HG03520 (cell line): ENCODE measurements around the gene ALPG.
"Not testable (repeated sequence)": the region's sequence is repeated elsewhere in the genome, so short reads cannot be mapped to it uniquely, and the experiment has no call there.

ENCODE experiments used
- ATAC-seq: cut with Tn5 transposase; IDR thresholded peaks from one replicate; pipeline ENCODE4 v1.9.1; 2021; ENCODE audit warnings: mild to moderate bottlenecking, moderate library complexity; ENCODE audit not compliant: unreplicated experiment

The ALPG gene

DNA sequence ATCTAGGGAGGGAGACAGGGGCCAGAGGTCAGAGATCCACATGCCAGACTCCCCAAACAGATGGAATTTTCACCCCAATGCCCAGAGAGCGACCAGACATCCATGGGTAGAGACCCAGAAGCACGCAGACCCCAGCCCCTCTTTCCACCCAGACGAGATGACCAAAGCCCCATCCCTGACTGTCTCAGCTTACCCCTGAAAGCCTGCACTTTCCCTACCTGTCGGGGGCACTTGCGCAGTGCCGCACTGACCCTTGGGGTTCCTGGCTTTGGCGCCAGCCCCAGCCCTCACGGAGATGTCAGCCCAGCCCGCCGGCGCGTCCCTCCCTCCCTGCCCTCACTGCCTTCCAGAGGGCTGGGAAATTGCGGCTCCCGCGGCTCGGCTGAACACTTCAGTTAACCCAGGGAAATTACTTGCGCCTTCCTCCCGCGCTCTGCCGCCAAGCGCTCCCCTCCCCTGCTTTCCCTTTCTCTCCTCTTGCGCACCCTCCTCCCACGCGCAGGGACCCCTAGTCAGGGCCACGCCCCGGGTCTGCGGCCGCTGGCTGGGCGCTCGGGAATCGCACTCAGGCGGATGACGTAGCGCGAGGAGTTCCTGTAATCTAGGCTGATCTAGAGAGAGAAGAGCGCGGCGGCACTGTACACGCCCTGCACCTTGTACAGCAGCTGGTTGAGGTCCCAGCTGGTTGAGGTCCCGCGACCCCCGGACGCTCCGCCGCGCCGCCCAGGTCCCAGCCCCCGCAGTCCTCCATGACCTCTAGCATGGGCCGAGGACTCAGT is 12.0 kb downstream of the ALPG start:
- ATAC-seq = no peak

DNA sequence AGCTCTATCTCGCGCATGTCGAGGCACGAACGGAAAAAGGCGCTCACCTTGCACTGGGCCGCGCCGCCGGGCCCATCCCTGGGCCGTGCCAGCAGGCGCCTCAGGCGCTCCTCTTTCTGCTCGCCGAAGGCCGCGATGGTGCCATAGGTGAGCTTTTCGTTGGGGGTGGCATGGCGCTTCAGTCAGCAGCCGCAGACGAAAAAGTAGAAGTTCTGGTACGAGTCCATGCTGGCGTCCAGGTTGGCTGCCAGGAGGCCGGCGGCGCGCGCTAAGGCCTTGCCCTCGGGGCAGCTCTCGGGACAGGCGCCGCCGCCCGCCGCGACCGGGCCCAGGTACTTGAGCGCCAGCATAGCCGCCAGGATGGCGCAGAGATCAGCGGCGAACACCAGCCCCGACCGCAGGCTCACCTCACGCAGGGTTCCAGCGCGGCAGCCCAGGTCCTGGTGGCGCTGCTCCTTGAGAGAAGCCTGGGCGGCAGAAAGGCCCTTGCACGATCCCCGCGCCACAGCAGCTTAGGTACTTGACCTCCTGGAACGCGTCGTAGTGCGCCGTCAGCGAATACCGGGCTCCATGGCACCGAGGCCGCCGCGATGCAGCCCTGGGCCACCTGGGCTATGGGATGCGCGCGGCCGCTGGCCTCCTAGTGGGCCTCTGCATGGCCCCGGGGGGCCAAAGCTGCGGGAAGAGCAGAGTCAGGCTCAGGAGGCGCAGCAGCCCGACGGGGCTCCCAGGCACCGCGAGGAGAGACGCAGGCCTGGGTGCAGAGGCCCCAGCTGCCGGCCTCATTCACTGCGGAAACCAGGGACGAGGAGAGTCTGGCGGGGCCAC is 12.8 kb downstream of the ALPG start:
- no peak for ATAC-seq

DNA sequence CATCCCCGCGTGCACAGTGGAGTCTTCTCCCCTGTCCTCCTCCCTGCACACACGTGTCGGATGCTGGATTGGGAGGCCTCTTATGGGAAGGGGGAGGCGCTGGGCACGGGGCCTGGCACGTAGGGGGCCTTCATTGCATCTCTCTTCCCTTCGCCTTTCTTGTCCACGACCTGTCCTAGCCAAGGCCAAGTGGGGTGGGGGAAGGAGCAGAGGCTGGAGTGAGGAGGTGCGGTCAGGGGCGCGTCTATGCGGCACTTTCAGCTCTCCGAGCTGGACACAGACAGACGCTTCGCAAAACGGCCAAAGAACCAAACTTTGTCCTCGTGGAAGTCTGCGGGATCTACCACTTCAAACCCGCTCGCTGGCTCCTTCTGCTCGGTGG is 13.4 kb downstream of the ALPG start:
- no peak for ATAC-seq

DNA sequence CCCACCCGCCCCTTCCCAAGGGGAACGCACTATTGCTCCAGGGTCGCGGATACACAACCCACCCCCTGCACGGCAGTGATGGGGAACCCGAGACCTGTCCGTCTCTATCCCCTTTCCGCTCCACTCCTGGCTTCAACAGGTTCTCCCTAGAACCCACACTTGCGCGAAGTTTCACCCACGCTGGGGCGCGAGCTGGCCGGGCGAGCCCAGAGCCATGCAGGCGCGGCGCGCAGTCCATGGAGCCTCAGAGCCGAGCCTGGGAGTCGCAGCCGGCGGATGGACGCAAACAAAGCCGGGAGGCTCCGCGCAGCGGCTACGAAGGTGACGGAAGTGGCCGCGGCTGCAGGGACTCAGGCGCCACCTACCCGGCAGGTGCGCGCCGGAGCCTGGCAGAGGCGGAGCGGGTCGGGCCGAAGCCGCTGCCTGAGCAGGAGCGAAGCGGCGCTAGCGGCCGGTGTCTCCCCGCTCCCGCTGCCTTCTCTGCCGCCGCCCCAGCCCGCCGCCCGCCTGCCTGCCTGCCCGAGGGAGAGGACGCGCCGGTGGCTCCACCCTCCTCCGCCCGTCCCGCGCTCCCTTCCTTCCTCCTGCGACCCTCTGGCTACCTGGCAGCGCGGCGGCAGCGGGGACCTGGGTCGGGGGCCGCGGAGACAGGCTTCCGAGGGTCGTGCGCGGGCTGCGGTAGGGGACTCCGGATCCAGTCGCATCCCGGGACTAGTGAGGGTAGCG is 14.0 kb downstream of the ALPG start:
- ATAC-seq = no peak

DNA sequence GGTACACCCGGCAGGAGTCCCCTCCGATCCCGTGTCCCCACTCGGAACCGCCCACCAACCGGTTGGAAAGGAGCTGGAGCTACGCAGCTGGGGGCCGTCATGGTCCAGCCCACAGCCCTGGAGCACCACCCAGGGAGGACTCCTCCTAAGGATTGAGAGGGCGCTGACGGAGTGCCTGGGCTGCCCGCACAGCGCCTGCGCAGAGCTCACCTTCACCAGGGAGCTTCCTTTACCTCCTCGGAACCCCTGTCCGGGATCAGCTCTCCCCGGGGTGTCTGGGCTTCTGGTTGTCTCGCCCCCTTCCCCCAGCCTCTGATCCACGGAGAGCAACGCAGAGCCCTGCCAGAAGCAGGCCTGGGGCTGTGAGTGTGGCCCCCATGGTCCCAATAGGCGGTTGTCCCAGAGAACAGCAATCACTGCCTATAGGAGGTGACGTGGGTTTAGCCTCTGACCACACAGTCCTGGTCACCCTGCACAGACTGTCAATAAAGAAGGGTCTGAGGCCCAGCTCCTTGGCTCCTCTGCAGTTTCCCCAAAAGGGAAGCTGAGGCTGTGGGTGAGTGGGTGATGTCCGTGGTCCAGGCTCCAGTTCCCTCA is 14.6 kb downstream of the ALPG start:
- no peak for ATAC-seq

DNA sequence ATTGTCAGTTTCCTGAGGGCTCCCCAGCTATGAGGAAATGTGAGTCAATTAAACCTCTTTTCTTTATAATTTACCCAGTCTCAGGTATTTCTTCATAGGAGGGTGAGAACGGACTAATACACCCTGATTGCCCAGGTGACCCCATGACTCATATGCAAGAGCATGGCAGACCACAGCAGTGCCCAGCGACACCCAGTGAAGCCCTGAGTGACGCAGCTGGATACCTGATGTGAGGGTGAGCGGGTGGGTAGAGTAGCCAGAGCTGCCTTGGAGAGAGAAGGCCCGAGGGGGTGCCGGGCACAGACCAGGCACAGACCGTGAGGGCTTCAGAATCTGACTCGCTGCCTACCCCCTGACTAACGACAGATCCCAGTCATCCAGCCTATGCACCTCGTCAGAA is 15.4 kb downstream of the ALPG start:
- ATAC-seq = no peak

DNA sequence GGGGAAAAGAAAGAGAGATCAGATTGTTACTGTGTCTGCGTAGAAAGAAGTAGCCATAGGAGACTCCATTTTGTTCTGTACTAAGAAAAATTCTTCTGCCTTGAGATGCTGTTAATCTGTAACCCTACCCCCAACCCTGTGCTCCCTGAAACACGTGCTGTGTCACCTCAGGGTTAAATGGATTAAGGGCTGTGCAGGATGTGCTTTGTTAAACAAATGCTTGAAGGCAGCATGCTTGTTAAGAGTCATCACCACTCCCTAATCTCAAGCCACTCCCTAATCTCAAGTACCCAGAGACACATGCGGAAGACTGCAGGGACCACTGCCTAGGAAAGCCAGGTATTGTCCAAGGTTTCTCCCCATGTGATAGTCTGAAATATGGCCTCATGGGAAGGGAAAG is 16.4 kb downstream of the ALPG start:
- ATAC-seq = not testable (repeated sequence)

DNA sequence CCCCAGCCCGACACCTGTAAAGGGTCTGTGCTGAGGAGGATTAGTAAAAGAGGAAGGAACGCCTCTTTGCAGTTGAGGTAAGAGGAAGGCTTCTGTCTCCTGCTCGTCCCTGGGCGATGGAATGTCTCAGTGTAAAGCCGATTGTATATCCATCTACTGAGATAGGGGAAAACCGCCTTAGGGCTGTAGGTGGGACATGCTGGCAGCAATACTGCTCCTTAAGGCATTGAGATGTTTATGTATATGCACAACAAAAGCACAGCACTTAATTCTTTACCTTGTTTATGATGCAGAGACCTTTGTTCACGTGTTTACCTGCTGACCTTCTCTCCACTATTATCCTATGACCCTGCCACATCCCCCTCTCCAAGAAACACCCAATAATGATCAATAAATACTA is 16.8 kb downstream of the ALPG start:
- not testable (repeated sequence) for ATAC-seq

DNA sequence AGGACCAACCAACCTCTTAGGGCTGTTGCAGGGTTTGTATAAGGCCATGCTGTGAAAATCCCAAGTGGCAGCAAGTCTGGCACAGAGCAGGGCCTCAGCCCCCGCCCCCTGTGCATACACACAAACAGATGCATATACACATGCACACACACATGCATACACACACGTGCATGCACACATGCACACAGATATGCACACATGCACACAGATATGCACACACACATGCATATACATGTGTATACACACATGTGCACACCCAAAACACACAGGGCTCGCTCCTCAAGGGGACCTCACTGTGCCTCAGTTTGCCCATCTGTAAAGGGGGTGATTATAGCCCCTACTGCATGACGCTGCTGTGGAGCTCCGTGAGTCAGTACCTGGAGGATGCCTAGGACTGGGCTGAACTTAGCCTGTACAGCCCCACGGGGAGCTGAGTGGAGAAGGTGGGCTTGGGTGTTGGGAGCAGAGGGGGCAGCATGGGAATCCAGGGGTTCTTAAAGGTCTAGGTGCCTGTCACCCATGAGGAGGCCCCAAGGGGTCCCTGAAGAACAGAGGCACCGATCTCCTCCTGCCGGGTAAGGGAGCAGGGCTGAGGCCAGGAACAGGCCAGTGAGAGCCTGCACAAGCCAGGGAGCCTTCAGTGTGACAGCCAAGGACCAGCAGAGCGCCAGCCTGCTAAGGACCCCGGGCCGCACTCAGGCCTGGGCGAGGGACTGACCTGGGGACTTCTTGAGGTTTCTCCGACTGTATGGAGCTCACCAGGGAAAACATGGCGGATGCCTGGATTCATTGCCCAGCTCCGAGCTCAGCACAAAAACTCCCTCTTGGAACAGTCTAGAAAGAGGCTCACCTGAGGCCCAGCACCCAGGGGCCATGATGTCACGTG is 25.3 kb downstream of the ALPG start:
- no peak for ATAC-seq

DNA sequence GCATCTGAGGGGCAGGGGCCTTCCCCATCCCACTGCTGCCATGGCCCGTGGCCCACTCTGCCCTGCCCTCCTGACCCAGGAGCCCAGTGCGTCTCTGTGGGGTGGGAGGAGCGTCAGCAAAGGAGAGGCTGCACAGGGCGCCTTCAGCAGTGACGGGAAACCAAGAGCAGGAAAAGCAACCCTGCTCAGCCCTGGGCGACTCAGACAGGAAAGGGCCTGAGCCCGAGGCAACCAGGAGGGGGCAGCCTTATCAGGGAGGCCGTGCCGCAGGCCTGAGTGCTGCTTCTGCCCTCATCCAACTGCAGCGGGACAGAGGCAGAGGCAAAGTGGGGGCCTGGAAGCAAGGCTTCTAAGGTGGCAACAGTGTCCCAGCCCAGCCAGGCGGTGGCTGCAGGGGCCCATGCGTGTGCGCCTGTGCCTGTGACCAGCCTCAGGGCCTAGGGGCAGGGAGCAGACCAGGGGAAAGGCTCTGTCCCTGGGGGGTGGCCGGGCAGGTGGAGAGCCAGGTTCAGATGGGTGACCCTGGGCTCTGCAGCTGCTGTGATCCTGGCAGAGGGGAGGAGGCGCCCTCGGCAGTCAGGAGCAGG is 26.0 kb downstream of the ALPG start:
- ATAC-seq = no peak

DNA sequence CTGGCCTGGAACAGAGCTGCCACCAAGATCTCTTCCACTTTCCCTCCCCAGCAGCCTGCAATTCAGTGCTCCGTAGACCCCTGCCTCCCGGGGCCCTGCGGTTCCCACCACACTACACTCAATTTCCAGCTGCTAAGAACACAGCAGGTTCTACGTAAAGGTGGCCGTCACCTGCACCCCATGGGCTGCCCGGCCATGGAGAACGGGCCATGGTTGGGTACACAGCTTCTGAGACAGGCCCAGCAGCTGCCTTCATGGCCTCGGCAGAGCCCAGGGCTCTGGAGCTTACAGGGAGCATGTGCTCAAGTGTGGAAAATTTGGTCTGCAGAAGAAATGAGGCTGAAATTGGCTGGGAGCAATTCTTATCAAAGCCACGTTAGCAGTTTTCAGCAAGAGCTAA is 27.0 kb downstream of the ALPG start:
- not testable (repeated sequence) for ATAC-seq

DNA sequence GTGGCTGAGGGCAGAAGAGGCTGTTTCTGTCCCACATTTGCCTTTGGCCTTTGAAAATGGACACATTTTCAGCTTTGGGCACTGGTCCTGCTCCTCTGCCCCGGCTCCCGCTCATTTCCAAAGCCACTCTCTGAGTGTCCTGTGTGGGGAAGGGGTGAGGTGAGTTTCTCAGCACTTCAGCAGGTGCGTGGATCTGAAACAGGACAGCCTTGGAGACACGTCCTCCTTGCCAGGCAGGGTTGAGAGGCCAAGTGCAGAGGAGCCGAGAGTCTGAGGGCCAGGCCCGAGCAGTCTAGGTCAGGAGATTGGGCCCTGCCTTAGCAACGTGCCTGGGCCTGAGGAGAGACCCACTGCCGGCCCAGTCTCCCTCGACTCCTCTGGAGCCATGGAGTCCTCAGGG is 27.4 kb downstream of the ALPG start:
- ATAC-seq = no peak

DNA sequence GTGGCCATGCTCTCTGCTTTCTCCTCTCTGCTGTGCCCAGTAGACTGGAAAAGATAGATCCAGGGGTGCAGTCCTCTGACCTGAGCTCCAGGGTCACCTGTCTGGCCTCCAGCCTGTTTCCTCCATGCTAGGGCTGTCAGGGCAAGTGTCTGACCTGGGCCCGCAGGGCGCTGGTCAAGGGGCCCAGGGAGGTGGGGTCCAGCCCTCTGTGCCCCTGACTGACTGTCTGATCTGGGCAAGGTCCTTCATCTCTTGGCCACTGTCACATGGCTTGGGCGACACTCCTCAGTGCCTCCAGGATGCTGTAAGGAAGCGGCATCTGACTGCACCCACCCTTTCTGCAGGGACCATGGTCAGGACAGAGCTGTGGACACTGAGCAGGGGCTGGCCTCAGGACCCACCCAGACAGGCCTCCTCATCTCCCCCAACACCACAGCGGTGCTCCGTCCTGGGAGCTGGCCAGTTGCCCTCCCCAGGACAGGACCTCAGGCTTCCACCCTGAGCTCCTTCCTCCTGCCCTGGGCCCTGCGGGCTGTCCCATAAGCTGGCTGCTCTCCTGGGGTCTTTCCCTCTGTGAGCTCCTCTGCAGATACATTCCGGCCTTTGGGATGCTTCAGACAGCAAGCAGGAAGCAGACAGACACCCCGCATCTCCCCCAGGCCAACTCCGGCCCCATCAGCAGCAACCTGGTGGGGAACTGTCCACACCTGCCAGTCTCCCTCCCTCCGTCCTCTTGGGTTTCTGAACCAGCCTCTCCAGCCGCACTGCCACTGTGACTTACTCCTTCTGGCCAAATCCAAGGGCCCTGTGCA is 28.1 kb downstream of the ALPG start:
- ATAC-seq = no peak

DNA sequence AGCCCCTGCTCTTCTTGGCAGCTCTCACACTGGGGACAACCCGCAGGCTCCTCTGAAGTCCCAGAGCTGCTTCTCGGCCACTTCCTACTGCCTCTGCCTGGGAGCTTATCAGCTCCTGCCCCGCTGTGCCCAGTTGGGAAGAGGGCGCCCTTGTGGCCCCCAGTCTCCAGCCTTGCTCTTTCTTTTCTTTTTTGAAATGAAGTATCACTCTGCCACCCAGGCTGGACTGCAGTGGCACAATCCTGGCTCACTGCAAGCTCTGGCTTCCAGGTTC is 28.7 kb downstream of the ALPG start:
- no peak for ATAC-seq

DNA sequence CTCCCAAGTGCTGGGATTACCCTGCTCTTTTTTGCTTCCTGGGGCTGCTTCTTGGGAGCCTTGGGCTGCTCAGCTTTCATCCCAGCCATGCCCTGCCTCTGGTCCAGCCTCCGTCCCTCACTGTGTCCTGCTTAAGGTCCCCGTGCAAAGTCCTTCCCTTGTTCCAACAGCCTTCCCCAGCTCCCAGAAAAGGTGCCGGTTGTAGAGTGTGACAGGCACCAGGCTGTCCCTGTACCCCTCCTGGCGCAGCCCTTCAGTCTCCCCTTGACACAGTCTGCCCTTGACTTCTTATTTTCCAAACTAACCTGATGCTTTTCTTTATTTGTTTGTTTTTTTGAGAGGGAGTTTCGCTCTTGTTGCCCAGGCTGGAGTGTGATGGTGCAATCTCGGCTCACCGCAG is 29.2 kb downstream of the ALPG start:
- no peak for ATAC-seq

DNA sequence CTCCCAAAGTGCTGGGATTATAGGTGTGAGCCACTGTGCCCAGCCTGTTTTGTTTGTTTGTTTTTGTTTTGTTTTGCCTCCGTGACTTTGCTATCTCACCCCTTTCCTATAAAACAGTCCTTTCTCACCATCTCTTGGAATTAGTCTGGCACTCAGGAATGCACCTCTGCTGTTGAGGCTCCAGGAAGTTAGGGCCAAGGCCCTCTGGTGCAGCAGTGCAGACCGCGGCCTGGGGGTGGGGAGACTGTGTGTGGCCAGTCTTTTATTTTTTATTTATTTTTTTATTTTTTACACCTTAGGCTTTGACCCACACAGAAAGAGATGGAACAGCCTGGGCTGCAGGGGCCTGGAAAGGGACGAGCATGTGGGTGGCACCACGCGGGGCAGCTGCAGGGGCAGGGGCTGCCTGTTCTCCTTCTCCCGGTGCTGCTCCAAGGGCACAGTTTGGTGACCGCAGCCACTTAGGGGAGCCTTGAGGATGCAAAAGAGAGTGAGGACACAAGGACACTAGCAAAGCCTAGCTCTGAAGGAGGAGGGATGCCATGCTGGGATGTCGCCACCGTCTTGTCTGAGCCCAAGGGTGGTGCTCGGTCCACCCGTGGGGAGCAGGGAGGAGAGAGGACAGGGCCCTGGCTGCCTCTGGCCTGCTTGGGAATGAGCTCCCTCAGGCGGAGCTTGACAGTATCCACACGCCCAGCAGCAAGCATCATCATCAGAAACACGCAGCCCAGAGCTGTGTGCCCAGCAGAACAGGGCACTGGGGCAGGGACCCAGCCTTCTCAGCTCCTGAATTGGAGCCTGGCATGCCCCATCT is 29.9 kb downstream of the ALPG start:
- ATAC-seq = no peak

DNA sequence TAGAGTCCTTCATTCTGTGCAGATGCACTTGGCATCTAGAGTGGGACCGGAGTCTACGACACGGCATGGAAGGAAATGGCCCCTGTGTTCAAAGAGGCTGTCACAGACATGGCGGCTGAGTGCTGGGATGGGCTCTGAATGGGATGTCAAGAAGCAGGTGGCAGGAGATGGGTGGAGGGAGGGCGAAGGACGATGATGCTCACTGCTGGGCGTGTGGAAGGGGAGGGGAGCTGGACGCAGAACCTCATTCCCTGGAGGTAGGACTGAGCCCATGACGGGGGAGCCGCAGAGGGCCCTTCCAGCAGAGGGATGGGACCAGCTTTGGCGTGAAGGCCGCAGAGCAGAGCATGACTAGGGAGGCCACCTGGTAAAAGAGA is 30.5 kb downstream of the ALPG start:
- ATAC-seq = no peak

DNA sequence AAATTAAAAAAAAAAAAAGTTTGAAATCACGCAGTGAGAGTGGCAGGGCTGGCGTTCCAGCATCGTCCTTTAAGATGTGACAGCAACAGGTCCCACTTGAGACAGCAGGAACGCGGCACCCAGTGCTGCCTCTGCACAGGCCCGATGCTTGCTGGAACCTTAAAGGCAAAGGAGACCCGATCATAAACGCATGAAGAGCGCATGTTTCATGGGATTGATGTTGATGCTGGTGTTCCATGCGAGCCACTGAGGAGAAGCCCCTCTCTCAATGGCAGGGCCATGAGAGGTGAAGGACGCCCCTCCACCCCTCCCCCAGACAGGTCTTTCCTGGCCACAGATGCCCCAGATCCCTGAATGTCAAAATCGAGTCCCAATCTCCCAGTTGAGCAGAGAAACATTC is 31.4 kb downstream of the ALPG start:
- no peak for ATAC-seq
